HUDEP-2 (cell line): Measurements from ENCODE around the gene DOP1B.
"Not testable (repeated sequence)": the region's sequence is repeated elsewhere in the genome, so short reads cannot be mapped to it uniquely, and the experiment has no call there.

ENCODE experiments used
- DNase-seq, 76 experiments: peaks; one replicate each; lab custom pipeline; 2025; ENCODE audit not compliant: unreplicated experiment in 76 of 76; lab: John Stamatoyannopoulos, UW

DOP1B gene

DNA sequence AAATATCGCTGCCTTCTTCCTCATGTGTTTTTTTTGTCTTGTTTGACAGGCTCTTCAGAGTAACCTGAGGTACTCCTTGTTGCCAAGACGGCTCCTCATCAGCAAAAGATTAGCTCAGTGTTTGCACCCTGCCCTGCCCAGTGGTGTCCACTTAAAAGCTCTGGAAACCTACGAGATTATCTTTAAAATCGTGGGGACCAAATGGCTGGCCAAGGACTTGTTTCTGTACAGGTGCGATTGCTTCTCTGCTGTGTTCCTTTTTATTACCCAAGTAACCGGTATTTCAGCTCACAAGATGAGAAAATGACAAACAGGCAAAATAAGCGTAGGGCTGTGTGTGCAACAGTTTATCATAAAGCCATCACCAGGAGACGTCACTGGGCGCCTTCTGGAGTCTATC lies 42.4 kb downstream of the DOP1B start:
- no peak for DNase-seq

DNA sequence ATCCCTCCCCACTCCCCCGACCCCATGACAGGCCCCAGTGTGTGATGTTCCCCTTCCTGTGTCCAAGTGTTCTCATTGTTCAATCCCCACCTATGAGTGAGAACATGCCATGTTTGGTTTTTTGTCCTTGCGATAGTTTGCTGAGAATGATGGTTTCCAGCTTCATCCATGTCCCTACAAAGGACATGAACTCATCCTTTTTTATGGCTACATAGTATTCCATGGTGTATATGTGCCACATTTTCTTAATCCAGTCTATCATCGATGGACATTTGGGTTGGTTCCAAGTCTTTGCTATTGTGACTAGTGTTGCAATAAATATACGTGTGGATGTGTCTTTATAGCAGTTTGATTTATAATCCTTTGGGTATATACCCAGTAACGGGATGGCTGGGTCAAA lies 43.0 kb downstream of the DOP1B start:
- not testable (repeated sequence) for DNase-seq

- DNase-seq: no peak
These were observed 43.5 kb downstream of the DOP1B start for GRCh38 chr21:36200081-36200561.

- DNase-seq: no peak
These were observed 46.3 kb downstream of the DOP1B start for GRCh38 chr21:36202726-36203602.

GRCh38 chr21:36203603-36203889 lies 46.9 kb downstream of the DOP1B start:
- no peak for DNase-seq

- no peak for DNase-seq
These were observed 48.4 kb downstream of the DOP1B start for GRCh38 chr21:36204980-36205379.

DNA sequence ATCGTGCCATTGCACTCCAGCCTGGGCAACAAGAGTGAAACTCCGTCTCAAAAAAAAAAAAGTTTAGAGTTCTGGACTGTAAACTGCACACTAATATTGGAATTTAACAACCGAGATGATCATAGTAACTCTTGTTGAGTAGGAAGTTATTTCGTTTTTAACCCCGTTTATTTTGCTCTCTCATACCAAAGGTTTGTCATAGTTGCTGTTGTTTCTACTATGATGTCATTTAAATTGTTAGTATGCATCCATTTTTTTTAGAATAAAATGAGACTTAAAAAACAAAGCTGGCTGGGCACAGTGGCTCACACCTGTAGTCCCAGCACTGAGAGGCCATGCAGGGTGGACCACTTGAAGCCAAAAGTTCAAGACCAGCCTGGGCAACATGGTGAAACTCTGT lies 49.3 kb downstream of the DOP1B start:
- DNase-seq: no peak
